Occipital lobe (tissue), 2 donors: ENCODE measurements around the gene RACGAP1. TPM values are rescaled to one million over a fixed set of nuclear protein-coding genes. Genes with fewer than 3 reads are reported as not detected.

Experiments used
- DNase-seq: peaks from one replicate; lab custom pipeline; 2025; lab: John Stamatoyannopoulos, UW
- total RNA-seq: library from RNA; depleted of rRNA; stranded (reverse); fragments of >200 nt; gene quantifications from one replicate; pipeline ENCODE4 v1.2.3, GENCODE V29; 2014

The RACGAP1 gene, protein sequence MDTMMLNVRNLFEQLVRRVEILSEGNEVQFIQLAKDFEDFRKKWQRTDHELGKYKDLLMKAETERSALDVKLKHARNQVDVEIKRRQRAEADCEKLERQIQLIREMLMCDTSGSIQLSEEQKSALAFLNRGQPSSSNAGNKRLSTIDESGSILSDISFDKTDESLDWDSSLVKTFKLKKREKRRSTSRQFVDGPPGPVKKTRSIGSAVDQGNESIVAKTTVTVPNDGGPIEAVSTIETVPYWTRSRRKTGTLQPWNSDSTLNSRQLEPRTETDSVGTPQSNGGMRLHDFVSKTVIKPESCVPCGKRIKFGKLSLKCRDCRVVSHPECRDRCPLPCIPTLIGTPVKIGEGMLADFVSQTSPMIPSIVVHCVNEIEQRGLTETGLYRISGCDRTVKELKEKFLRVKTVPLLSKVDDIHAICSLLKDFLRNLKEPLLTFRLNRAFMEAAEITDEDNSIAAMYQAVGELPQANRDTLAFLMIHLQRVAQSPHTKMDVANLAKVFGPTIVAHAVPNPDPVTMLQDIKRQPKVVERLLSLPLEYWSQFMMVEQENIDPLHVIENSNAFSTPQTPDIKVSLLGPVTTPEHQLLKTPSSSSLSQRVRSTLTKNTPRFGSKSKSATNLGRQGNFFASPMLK
- total RNA-seq, result 22.0 TPM

DNA sequence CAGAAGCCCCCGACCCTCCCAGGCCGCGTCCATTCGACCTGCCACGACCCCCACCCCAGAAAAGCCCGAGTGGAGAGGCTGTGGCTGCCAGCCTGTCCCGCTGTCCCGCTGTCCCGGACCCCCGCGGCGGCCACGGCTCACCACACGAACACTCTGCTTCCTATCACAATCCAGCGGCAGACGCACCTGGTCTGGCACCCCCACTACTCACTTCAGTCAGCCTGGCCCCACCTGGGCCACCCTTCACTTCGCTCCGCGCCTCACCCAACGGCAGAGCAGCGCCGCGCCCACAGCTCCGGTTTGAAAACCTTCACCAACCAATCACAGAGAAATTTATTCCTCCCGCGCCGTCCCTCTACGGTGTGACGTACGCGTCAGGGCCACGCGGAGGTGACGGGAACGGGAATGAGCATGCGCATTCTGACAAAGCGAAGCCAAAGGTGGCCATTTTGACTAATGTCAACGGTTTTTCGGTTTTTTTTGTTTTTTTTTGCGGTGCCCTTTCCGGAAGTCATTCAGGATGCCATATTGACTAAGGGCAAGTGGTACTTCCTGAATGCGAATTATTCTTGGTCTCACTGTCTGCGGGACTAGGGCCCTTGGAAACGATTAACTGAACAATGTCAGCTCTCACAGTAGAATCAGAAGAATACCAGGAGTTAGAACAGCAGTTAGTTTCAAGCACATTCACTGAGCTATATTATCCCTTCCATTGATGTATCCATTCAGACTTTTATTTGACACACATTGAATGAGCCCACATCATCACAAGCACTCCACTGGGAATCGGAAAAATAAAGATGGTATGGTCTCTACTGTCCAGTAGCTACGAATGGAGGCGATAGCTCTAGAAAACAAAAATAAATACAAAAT, at the start of gene RACGAP1:
TSS of gene RACGAP1 (minus strand) at position 308 of the 873 bp plus-strand sequence. CDS start 8,779 bp downstream, outside the sequence.
- DNase-seq, result peak; percentile 91

DNA sequence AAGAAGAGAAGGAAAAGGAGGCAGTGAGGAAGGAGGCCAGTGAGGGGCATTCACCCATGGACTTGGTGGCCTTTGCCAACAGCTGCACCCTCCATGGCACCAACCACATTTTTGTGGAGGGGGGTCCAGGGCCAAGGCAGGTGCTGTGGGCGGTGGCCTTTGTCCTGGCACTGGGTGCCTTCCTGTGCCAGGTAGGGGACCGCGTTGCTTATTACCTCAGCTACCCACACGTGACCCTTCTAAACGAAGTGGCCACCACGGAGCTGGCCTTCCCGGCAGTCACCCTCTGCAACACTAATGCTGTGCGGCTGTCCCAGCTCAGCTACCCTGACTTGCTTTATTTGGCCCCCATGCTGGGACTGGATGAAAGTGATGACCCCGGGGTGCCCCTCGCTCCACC, 48.4 kb upstream of the RACGAP1 start:
- no peak for DNase-seq

GRCh38 chr12:50073206-50073605, 47.9 kb upstream of the RACGAP1 start:
- DNase-seq, result no peak

GRCh38 chr12:50072198-50072907, 47.1 kb upstream of the RACGAP1 start:
- DNase-seq, result no peak

DNA sequence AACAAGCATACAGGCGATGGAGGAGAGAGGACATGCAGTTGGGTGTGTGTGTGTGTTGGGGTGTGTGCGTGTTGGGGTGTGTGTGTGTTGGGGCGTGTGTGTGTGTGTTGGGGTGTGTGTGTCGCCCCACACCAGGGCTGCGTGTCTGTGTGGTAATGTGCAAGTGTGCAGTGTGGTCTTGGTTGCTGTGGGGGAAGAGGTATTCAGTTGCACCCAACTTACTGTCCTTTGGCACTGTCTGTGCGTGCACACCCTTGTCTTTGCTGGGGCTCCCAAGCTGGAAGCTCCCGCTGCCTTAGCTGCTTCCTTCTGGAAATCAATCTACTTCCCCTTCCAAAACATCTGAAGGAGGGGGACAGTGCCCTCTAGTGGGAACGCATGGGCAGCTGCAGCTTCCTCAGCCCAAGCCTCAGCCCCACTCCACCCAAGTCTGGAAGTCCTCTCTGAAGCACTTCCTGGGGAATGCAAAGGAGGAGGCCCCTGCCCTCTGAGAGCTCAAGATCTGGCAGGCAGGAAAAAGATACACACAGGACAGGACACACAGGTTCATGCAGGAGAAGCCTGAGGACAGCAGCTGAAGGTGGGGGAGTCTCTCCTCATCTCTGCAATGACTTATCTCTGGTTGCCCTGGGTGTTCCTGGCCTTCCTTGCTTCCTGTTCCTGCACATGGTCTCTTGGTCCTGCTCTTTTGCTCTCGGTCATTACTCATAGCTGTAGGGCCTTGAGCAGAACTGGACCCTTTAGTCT, 45.2 kb upstream of the RACGAP1 start:
- DNase-seq, result peak; percentile 63

GRCh38 chr12:50069539-50069938, 44.2 kb upstream of the RACGAP1 start:
- no peak for DNase-seq

DNA sequence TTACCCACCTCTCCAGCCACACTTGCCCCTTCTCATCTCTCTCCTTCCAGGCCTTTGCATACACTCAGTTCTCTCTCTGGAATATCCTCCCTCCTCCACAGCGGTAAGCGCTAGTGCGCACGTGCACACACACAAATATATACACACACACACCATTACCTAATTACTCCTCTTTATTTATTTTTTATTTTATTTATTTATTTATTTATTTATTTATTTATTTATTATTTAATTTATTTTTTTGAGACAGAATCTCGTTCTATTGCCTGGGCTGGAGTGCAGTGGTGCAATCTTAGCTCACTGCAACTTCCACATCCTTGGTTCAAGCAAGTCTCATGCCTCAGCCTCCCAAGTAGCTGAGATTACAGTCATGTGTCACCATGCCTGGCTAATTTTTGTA, 43.8 kb upstream of the RACGAP1 start:
- no peak for DNase-seq

GRCh38 chr12:50066402-50066801, 41.1 kb upstream of the RACGAP1 start:
- no peak for DNase-seq

- DNase-seq, result no peak
These were observed 40.5 kb upstream of the RACGAP1 start for GRCh38 chr12:50065726-50066310.

- no peak for DNase-seq
These were observed 37.6 kb upstream of the RACGAP1 start for GRCh38 chr12:50062728-50063460.

- no peak for DNase-seq
These were observed 36.8 kb upstream of the RACGAP1 start for GRCh38 chr12:50061946-50062686.

DNA sequence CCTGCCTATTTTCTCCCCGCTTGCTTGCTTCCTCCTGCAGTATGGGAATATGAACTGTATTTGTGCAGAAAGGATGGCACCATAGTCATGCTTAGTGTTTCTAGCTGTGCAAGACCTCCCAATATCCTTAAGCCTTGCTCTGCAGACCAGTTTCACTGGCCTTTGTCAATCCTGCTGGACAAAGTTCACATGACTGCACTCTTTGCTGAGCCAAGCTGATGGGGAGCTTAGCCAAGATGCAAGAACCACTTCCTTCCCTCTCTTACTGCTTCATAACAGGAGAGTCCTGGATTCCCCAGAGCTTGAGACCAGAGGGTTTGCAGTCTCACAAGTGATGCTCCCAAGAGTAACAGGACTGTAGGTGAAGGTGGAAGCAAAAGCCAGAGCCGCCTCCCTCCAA, 35.9 kb upstream of the RACGAP1 start:
- no peak for DNase-seq

GRCh38 chr12:50060120-50060468, 34.8 kb upstream of the RACGAP1 start:
- no peak for DNase-seq

DNA sequence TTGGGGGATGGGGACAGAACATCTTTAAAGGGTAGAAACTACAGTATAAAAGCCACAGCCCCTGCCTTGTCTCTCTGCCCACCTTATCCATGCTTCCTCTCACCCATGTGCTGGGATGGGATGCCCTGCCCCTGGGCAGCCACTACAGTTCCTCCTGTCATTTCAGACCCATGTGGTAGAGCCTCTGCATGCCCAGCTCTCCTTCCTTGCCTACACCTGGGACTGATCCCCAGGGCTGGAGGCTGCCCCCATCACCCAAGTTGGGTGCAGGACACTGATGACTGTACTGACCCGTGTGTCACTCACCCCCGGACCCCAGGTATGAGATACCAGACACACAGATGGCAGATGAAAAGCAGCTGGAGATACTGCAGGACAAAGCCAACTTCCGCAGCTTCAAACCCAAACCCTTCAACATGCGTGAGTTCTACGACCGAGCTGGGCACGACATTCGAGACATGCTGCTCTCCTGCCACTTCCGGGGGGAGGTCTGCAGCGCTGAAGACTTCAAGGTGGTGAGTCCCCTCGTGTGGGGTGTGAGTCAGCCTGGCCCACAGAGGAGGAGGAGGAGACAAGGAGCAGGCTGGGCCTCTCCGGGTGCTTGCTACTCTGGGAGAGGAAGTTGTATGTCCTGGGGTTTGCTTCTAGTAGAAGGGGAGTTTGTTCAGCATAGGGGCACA, 34.3 kb upstream of the RACGAP1 start:
- no peak for DNase-seq

DNA sequence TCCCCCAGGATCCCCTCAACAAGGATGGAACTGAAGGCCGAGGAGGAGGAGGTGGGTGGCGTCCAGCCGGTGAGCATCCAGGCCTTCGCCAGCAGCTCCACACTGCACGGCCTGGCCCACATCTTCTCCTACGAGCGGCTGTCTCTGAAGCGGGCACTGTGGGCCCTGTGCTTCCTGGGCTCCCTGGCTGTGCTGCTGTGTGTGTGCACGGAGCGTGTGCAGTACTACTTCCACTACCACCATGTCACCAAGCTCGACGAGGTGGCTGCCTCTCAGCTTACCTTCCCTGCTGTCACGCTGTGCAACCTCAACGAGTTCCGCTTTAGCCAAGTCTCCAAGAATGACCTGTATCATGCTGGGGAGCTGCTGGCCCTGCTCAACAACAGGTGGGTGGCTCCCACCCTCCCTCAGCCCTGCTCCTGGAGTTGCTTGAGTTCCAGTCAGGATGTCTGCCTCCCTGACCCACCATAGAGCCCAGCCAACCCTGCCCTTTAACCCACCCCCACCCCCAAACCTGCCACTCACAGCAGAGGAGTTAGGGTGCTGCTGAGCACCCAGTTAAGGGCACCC, 33.5 kb upstream of the RACGAP1 start:
- DNase-seq, result no peak

- no peak for DNase-seq
These were observed 32.8 kb upstream of the RACGAP1 start for GRCh38 chr12:50057896-50058670.
